Hematopoietic multipotent progenitor cell treated with erythropoietin and hydrocortisone succinate and interleukin-3 and kit ligand, for 15 days (in vitro differentiated cells): Measurements from ENCODE around the gene PARN.
"Not testable (repeated sequence)": the region's sequence is repeated elsewhere in the genome, so short reads cannot be mapped to it uniquely, and the experiment has no call there.

Source experiments
- DNase-seq: peaks from one replicate; pipeline ENCODE4 v3.0.0-alpha.2; 2015; ENCODE audit warnings: low spot score

Gene PARN

DNA sequence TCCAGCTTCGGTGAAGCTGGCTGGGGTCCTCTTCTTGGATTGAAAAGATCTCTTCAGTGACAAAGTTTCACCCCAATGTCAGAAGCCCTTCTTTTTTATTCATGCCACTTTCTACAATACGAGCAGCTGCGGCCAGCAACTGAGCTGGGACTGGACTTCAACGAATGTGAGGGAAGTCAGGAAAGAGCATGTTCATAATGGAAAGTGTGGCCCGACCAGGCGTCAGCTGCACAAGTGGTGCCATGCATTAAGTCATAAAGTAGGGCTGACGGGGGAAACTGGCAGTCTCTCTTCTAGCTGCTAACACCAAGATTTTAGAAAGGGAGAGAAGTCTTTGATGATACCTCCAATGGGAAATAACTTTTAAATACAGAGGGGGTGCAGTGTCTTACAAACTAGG is 192.6 kb downstream of the PARN start:
- no peak for DNase-seq

DNA sequence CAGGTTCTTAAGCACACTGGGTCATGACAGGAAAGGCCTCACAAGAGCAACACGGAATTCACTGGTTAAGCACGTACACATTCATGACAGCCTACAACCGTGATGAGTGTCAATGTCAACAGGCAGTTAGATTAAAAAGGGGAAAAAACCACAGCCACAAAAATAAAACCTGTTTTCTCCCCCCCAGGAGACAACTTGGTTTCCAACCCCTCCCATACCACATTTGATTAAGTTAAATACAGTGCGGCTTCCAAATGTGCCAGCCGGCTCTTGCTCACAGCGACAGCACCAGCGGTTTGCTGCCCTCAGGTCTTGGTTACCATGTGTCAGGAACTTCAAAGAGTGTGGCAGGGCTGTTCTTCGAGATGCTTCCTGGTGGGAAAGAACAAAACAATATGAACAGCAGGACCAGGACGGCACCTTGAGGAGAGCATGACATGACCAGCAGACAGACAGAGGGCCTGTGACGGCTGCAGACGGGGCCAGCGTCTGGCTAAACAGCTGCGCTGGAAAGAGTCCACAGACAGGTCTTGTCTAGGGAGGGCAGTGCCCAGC is 193.6 kb downstream of the PARN start:
- no peak for DNase-seq

DNA sequence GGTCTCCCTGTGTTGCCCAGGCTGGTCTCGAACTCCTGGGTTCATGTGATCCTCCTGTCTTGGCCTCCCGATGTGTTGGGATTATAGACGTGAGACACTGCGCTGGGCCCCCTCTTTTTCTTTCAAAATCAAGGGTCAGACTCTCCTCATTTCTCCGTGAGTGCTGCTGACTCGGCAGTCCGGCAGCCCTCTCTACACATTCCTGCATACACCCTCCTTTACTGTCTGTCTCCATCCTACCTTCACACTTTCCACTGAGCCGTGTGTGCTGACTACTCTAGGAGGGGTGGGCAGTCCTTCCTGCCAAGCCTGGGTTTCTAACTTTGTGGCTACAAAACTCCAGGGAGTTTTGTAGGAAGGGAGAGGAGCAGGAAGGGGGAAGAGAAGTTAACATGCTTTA is 195.2 kb downstream of the PARN start:
- no peak for DNase-seq

DNA sequence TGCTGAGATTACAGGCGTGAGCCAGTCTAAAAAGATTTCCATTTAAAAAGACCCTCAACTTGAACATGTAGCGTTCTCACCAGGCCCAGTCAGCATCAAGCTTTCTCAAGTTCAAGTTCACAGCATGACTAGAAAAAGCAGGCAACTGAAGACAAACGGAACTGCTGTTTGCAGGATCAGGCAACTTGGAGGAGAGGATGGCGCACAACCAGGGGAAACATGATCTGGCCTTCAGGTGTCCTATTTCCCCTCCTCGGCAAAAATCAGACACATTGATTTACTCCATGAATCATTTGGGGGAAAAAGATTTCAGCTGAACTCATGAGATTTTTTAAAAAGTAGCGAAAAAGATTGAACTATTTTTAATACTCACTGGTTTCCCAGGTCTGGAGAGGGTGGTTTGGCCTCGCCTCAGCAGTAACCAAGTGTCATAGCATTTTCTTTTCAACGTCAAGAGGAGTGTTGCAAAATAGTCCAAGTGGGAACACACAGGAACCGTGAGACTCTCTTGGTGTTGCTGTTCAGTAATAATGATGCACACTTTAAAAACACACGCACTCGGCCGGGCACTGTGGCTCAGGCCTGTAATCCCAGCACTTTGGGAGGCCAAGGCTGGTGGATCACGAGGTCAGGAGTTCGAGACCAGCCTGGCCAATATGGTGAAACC is 201.0 kb downstream of the PARN start:
- DNase-seq: not testable (repeated sequence)

DNA sequence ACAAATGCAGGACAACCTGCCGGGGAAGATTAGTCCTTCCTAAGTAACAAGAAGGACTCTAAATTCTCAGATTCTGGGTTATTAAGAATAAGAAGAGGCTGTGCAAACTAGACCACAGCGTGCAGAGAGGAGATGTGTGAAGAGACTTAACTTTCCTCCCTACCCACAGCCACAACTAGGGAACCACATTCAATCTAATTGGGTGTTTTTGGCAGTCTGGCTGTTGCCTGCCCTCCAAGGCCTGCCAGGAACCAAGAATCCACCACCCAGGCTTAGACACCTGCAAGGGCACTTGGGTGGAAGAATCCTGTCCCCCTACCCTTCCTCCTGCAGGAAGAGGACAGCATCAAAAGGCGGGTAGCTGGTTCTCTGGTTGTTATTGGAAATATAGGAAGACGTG is 202.0 kb downstream of the PARN start:
- no peak for DNase-seq

DNA sequence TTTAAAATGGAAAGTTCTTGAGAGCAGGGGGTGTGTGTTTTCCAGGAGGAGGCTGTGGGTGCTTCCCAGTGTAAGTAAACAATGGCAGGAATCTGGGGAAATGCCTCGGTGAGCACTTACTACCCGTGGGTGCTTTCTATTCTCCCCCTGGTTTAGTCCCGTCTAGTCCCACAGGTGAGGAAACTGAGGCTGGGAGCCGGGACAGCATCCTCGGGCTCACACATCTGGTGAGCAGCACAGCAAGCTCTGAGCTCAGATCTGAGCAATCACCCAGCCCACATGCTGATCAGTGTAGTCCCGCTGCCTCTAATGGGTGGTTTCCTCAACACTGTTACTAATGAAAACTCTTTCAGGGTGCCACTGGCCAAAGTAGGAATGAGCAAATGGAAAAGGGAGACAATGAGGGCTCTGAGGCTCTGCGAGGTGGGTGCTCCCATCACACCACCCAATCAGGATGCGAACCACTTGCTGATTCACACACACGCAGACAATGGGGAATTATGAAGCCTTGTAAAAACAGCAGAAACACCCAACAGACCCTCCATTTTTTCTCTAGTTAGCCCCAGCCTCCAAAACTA is 202.6 kb downstream of the PARN start:
- no peak for DNase-seq

DNA sequence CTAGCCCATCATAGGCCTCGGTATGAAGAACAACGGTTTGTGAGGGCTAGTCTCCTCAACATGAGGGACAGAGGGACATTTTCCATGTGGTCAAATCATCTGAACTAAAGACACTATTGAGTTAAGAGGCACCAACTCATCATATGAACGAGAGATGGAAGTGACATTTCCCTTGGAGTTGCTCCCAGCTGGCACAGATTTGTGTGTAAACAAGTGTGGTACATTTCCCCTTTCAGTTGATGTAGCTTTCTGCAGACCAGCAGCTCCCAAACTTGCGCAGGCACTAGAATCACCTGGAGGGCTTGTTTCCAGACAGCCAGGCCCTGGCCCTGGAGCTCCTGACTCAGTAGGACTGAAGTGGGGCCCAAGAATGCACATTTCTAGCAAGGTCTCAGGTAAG is 205.5 kb downstream of the PARN start:
- DNase-seq: no peak

DNA sequence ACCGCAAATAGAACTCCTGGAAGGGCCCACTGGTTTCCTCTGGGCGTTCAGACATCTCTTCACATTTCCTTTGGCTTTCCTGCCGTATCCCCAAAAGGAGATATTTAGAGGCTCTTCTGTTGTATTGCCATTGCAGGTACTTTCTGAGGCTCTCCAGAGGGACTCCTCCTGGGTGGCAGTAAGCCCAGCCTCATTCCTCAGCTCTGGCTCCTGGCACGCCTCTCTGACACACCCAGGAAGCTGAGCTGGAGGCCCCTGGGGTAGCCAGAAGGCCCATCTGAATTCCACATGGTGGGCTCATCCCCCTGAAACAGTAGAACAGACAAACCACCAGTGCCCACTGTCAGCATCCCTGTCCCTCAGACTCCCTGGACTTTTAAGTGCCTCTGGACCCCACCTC is 206.7 kb downstream of the PARN start:
- DNase-seq: no peak

DNA sequence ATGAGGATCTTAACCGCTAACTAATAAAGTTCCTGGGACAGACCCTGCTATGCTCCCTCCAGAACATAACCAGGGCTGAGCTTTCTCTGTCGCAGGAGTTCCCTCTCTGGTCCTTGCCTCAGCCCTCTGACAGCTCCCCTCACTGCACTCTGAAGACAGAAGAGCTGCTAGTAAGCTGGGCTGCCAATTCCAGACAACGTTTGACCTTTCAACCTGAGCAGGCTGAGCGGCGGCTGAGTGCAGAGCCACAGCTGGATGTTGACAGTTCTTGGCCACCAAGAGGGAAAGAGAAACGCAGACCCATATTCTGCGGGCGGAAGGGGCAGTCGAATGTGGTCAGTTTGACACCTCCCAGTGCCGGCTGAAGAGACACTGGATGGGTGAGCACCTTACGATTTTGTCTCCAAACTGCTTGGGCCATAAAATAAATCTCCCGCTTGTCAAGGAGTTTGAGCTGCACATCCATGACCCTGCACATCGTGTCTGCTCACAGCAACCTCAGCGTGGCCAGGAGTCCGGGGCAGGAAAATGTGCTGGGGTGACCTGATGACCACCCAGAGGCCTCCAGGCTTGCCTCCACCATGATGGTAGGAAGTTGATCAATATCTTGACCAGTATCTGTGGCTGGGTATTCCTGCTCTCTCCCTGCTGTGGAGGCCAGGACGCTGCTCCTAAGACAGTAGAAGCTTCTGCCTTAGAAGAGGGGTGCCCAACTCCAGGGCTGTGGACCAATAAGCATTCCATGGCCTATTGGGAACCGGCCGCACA is 209.2 kb downstream of the PARN start:
- no peak for DNase-seq

DNA sequence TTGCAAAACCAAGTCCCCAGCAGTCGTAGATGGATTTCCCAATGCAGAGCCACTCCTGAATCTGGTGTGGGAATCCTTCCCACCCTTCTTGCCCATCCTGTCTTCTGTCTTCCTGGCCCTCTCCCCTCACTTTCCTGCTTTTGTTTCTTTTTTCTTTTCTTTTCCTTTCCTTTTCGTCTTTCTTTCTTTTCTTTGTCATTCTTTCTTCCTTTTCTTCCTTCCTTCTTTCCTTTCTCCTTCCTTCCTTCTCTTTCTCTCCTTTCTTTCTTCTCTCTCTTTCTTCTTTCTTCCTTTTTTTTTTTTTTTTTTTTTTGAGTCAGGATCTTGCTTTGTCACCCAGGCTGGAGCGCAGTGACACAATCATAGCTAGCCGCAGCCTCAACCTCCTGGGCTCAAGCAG is 209.8 kb downstream of the PARN start:
- not testable (repeated sequence) for DNase-seq

DNA sequence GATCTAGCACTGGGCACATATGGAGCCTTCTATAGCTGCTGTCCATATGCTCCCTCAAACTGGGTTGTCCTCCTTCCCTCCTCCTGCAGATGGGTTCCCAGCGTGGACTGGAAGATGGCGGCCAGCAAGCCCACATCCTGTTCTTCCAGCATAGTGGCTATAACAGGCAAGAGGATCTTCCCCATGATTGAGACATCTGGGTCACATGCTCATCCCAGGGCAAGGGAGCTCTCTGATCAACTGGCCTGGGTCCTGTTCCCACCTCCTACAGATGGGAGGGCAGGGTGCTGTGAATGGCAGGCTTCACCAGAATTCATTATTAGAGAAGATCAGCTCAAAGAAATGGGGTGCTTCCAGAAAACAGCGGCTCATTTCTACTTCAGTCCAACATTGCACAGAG is 210.2 kb downstream of the PARN start:
- no peak for DNase-seq

DNA sequence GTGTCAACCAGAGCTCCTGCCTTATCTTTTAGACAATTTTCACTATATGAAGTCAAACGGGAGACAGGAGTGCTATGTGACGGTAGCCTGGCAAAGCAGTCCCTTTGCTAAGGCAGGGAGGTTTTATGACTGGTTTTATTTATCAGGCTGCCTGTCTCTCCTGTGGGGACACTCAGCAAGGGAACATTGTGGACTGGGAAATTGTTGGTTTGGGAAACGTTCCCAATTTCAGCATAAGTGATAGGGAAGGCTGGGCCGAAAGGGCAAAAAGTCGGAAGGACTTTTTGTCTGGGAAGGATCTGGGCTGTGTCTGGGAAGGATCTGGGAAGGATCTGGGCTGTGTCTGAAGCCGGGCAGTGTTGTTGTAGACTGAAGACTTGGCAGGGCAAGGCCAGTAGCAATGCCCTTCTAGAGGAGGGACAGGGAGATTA is 211.2 kb downstream of the PARN start:
- no peak for DNase-seq

DNA sequence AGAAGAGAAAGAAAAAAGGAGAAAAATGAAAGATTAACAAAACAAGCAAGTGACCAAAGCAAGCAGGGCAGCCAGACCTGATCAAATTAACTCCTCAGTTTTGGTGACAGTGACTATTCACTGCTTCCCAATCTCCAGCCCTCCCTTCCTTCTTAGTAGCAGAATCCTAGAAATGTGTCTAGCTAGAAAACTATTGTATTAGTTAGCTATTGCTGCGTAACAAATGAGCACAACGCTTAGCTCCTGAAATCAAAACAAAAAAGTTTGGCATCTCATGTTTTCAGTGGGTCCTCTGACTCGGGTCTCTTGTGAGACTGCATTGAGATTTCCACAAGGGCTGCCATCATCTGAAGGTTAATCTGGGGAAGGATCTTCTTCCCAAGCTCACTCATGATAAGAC is 213.9 kb downstream of the PARN start:
- DNase-seq: no peak

DNA sequence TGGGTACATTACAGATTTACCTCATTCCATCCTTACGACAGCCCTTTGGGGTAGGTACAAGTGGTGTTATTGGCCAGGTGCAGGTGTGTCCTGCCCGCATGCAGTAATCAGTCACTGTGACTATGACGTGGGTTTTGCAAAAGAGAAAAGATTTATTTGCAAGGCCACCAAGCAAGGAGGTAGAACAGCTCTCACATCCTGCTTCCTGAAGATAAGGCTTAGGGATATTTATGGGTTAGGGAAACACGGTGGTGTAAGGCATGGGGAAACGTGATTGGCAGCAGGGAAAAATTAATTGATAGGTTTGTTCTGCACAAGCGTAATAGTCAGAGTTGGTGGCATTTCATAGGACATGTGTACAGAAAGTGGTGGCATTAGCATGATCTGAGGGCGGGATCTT is 214.8 kb downstream of the PARN start:
- DNase-seq: no peak

DNA sequence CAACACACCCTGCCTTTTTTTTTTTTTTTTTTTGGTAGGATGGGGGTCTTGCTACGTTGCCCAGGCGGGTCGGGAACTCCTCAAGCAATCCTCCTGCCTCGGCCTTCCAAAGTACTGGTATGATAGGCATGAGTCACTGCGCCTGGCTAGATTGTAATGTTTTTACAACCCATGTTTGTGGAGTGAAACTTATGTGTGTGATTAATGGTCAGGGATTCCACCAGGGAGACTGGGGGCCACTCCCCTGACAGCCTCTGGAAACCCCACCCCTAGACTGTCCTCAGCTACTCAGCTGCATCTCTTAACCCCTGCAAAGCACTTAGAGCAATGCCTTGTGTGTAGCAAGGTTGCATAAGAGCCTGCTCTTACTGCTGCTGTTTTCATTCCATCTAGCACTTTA is 220.5 kb downstream of the PARN start:
- DNase-seq: no peak

DNA sequence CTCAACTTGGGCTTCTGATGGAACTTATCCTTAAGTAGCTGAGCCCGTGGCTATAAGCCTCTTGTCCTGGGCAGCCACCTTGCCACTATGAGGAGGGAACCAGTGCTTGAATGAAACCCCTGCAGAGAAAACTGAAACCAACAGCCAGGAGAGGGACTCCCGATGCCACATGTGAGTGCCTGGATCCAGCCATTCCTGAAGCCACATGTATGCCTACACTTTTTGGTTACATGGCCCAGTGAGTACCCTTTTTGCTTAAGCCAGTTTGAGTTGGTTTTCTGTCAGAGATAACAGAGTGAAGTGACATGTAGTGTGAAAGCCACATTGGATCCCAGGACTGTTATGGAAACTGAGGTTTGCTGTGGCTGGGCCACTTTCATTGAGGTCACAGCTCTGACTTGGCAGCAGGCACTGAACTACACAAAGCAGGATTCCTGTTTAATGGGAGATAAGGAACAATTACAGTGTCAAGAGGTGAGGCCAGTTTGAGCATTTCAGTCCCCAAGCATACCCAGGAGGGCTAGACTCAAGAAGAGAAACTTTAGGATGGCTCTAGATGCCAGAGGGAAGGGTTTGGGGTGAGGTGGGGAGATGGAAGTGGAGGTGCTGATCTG is 222.2 kb downstream of the PARN start:
- no peak for DNase-seq

DNA sequence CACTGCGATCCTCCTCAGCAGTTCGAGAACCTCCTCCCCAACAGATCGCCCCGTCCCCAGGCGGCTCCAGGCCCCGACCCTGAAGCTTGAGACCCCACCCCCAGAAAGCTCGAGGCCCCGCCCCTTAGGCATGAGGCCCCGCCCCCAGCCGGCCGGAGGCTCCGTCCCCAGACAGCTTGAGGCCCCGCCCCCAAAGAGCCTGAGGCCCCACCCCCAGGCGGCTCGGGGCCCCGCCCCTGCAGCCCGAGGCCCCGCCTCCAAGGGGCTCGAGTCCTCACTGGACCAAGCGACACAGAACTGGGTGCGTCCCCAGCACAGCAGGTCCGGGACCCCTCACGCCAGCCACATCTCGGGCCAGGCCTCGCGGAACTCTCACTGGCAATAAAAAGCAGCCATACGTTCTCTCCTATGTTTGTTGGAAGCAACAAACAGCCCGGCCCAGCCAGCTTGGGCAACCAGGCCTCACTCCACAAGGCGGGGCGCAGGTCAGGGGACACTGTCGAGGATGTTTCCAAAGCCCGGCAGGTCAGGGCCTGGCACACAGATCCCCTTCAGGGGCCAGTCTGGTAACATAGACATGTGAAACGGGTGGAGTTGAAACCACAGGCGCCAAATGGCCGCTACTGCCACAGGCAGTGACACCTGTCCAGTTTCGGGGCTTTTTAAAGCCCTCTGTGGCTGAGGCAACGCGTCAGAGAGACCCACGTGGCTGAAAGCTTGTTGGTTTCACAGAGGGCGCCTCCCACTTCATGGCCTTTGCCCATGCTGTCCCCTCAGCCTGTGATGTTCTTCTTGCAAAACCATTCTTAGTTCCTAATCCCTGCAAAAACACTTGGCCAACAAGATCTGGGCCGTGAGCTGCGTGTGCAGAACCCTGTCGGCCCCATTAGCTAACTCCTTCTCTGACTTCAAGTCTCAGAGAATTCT is 224.2 kb downstream of the PARN start:
- peak; percentile 36 for DNase-seq

DNA sequence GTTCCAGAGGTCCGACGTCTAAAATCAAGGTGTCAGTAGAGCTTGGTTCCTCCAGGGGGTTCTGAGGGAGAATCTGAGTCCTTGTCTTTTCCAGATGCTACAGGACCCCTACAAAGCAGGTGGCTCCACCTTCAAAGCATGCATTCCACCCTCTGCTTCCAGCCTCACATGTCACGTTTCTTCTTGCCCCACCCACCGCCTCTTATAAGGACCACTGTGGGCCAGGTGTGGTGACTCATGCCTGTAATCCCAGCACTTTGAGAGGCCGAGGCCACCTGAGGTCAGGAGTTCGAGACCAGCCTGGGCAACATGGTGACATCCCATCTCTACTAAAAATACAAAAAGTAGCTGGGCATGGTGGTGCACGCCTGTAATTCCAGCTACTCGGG is 227.1 kb downstream of the PARN start:
- DNase-seq: not testable (repeated sequence)

DNA sequence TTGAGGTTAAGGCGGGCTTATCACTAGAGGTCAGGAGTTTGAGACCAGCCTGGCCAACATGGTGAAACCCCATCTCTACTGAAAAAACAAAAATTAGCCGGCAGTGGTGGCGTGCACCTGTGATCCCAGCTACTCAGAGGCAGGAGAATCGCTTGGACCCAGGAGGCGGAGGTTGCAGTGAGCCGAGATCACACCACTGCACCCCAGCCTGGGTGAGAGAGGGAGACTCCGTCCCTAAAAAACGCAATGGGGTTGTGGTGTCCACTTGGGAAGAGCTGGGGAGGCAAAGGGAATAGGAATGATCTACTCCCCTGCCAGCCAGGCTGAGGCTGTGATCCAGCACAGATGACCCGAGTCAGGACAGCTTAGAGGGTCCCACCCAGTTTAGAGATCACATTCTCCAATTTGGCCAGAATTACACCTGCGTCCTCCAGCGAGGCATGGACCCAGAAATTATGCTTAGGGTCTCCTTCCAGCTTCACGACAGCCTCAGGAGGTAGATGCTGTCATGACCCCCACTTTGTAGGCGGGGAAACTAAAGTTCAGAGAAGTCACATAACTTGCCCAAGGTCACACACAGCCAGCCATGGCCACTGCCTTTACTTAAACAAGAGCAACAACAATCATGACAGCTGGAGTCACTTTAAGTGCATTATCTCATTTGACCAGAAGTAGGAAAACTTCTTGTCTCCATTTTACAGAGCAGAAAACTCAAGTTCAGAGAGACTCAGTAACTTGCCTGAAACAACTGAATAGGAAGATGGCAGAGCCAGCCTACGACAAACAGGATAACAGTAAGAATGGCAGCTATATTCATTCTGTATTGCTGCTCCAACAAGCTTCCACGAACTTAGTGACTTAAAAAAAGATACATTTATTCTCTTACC is 227.7 kb downstream of the PARN start:
- DNase-seq: not testable (repeated sequence)

DNA sequence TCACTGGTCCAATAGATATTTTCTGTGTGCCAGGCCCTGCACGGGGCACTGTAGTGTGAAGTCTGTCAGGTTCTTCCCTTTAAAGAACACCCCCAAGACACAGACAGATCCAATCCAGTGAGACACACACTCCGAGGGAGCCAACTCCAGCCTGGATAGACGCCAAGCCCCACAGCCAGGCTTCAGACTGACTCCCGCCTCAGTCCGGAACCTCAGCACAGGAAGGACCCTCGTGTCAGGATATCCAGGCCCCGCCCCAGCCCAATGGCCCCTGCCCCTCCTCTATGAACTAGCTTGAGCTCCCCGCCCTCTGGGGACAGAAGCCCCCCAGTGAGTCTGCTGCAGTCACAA is 228.4 kb downstream of the PARN start:
- DNase-seq: not testable (repeated sequence)
